ENCODE measurements around the gene HNF4A. TPM values are rescaled to one million over a fixed set of nuclear protein-coding genes. Genes with fewer than 3 reads are reported as not detected.

Gene HNF4A
- total and polyA plus RNA-seq, 2 of the 13 experiments (the other 11 are each of a cell fraction or from before 2014, with no cell fraction given): 80.9 to 169 TPM

DNA sequence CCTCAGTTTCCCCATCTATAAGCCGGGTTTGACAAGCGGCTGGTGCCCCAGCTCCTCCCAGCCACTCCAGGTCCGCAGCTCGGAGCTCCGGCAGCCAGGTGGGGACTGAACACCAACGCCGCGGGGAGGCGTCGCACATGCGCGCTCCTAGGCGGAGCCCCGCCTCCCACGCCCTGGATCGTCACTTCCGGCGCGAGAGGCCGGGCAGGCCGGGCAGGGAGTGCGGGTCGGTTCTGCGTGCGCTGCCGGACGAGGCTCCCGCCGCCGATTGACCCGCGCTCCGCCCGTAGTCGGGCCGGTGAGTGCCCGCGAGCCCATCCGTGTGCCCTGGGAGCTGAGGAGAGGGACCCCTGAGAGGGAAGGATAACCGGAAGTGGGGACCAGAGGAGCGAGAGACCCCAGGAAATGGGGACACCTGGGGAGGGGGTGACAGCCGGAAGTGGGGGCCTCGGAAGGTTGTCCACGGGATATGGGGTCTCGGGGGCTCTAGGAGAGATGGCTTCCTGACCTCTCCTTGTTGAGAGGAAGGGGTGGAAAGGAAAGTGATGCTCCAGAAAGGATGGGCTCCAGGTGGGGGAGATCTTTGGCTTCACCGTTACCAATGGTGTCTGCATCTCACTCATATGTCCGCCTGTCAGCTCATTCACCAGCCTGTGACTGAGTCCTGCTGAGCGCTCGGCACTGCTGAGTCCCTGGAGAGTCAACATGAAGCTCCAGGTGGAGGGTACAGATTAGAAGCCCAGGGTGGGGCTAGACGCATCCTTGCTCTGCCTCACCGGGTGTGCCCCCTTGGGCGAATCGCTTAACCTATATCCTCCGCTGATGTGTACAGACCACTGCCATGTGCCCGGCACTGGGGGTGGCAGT is 120.4 kb downstream of the HNF4A start, which contains the start of gene TTPAL (continued):
- TF ChIP-seq SKI (IDR thresholded peaks at IDR 0.05; ENCODE audit: partially characterized antibody): peak; percentile 62
- peak; percentile 95 for TF ChIP-seq ARNT2 (CRISPR knock-in tag; IDR thresholded peaks at IDR 0.05; ENCODE audit: low read depth)
- TF ChIP-seq, protein P1, sequence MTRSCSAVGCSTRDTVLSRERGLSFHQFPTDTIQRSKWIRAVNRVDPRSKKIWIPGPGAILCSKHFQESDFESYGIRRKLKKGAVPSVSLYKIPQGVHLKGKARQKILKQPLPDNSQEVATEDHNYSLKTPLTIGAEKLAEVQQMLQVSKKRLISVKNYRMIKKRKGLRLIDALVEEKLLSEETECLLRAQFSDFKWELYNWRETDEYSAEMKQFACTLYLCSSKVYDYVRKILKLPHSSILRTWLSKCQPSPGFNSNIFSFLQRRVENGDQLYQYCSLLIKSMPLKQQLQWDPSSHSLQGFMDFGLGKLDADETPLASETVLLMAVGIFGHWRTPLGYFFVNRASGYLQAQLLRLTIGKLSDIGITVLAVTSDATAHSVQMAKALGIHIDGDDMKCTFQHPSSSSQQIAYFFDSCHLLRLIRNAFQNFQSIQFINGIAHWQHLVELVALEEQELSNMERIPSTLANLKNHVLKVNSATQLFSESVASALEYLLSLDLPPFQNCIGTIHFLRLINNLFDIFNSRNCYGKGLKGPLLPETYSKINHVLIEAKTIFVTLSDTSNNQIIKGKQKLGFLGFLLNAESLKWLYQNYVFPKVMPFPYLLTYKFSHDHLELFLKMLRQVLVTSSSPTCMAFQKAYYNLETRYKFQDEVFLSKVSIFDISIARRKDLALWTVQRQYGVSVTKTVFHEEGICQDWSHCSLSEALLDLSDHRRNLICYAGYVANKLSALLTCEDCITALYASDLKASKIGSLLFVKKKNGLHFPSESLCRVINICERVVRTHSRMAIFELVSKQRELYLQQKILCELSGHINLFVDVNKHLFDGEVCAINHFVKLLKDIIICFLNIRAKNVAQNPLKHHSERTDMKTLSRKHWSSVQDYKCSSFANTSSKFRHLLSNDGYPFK (CRISPR knock-in tag; IDR thresholded peaks at IDR 0.05; ENCODE audit: borderline replicate concordance): peak; percentile 96
- TF ChIP-seq, protein P2, sequence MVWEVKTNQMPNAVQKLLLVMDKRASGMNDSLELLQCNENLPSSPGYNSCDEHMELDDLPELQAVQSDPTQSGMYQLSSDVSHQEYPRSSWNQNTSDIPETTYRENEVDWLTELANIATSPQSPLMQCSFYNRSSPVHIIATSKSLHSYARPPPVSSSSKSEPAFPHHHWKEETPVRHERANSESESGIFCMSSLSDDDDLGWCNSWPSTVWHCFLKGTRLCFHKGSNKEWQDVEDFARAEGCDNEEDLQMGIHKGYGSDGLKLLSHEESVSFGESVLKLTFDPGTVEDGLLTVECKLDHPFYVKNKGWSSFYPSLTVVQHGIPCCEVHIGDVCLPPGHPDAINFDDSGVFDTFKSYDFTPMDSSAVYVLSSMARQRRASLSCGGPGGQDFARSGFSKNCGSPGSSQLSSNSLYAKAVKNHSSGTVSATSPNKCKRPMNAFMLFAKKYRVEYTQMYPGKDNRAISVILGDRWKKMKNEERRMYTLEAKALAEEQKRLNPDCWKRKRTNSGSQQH (CRISPR knock-in tag; IDR thresholded peaks at IDR 0.05; ENCODE audit: low read depth): peak; percentile 89
- peak; percentile 99 for TF ChIP-seq KDM5B (CRISPR knock-in tag; IDR thresholded peaks at IDR 0.05; ENCODE audit: borderline replicate concordance)
- peak; percentile 97 for TF ChIP-seq POGZ (CRISPR knock-in tag; IDR thresholded peaks at IDR 0.05)
- TF ChIP-seq, protein P3, sequence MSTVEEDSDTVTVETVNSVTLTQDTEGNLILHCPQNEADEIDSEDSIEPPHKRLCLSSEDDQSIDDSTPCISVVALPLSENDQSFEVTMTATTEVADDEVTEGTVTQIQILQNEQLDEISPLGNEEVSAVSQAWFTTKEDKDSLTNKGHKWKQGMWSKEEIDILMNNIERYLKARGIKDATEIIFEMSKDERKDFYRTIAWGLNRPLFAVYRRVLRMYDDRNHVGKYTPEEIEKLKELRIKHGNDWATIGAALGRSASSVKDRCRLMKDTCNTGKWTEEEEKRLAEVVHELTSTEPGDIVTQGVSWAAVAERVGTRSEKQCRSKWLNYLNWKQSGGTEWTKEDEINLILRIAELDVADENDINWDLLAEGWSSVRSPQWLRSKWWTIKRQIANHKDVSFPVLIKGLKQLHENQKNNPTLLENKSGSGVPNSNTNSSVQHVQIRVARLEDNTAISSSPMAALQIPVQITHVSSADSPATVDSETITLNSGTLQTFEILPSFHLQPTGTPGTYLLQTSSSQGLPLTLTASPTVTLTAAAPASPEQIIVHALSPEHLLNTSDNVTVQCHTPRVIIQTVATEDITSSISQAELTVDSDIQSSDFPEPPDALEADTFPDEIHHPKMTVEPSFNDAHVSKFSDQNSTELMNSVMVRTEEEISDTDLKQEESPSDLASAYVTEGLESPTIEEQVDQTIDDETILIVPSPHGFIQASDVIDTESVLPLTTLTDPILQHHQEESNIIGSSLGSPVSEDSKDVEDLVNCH (CRISPR knock-in tag; IDR thresholded peaks at IDR 0.05): 0 out of 2 replicates have a peak, but pooled peaks have one; percentile 82
- no peak for TF ChIP-seq TP53 (CRISPR knock-in tag; conservative IDR thresholded peaks at IDR 0.05)
- TF ChIP-seq, protein P4, sequence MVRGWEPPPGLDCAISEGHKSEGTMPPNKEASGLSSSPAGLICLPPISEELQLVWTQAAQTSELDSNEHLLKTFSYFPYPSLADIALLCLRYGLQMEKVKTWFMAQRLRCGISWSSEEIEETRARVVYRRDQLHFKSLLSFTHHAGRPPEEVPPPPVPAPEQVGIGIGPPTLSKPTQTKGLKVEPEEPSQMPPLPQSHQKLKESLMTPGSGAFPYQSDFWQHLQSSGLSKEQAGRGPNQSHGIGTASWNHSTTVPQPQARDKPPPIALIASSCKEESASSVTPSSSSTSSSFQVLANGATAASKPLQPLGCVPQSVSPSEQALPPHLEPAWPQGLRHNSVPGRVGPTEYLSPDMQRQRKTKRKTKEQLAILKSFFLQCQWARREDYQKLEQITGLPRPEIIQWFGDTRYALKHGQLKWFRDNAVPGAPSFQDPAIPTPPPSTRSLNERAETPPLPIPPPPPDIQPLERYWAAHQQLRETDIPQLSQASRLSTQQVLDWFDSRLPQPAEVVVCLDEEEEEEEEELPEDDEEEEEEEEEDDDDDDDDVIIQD (CRISPR knock-in tag; IDR thresholded peaks at IDR 0.05; ENCODE audit: low read depth): peak; percentile 80; the same call in 1 of the 2 replicates
